Left lung (tissue), 10 donors: ENCODE measurements around the gene CD207. TPM values are rescaled to one million over a fixed set of nuclear protein-coding genes. Genes with fewer than 3 reads are reported as not detected.

Experiments used
- ATAC-seq: fragments of 200-7000 bp; cut with Tn5 transposase; one replicate; pipeline ENCODE4 v1.9.1; 2020; ENCODE audit warnings: moderate library complexity
- DNase-seq, 4 donors: peaks; one replicate each; pipeline ENCODE4 v3.0.0-alpha.2; 2013 to 2020
- H3K27ac ChIP-seq, 2 donors: fragments of 200-600 bp; sonication (generic) in 1 of 2; one replicate each; pipeline versions ENCODE4 v1.5.0 to v1.8.0; 2020 to 2021
- H3K27me3 ChIP-seq, 2 donors: fragments of 200-600 bp; sonication (generic) in 1 of 2; one replicate each; pipeline versions ENCODE4 v1.5.0 to v1.8.0; 2020 to 2021
- H3K36me3 ChIP-seq, 2 donors: fragments of 200-600 bp; sonication (generic) in 1 of 2; one replicate each; pipeline versions ENCODE4 v1.5.0 to v1.8.0; 2020 to 2021
- H3K4me1 ChIP-seq, 2 donors: fragments of 200-600 bp; one replicate each; pipeline ENCODE4 v1.8.0; 2021
- H3K4me3 ChIP-seq, 2 donors: fragments of 200-600 bp; sonication (generic) in 1 of 2; one replicate each; pipeline versions ENCODE4 v1.5.0 to v1.8.0; 2020 to 2021; ENCODE audit warnings: mild to moderate bottlenecking in 1 of 2
- H3K9me3 ChIP-seq, 2 donors: fragments of 200-600 bp; sonication (generic) in 1 of 2; one replicate each; pipeline versions ENCODE4 v1.5.0 to v1.8.0; 2020 to 2021
- CTCF ChIP-seq, 2 donors: fragments of 200-600 bp; sonication (generic) in 1 of 2; IDR thresholded peaks; one replicate each; pipeline versions ENCODE4 v1.5.0 to v1.8.0; 2021; ENCODE audit warnings: antibody characterized with exemption in 2 of 2
- intact Hi-C, 2 donors: fragments of 100-400 bp; cut with DNase I; formaldehyde crosslinking; loops; one replicate each; pipeline versions ENCODE4 v1.11.2 to v1.14.2; 2022
- polyA plus RNA-seq, 6 donors: library from polyadenylated mRNA; unstranded; fragments of 120-200 nt; gene quantifications; one replicate each; pipeline ENCODE4 v1.2.1, GENCODE V29; 2013; ENCODE audit not compliant: insufficient read length in 6 of 6
- total RNA-seq, 2 donors: library from RNA; stranded (reverse); fragmentation: NEBNext Ultra II Directional; extraction: Animal tissue kit (Norgen Biotek cat#: 25700); gene quantifications; one replicate each; pipeline ENCODE4 v1.2.1, GENCODE V29; 2021
- donor health status: DM: no; HTN: yes; CAD: no.
- donor health status: DM: no; HTN: no; CAD: no.

Gene CD207
- total and polyA plus RNA-seq, 8 donors, result 0.07 to 0.73 (median 0.15) TPM; not detected in 4

- DNase-seq (no peak), ATAC-seq (no peak)
- H3K9me3 ChIP-seq, result no peaks in the 10 kb centered on the region
- TF ChIP-seq CTCF (IDR thresholded peaks at IDR 0.05), result no peak
- H3K4me1 ChIP-seq, result no peaks in the 10 kb centered on the region
- intact Hi-C loops, result no loop called here
- peaks cover 0 to 7% of the 10 kb centered on the region in 2 donors for H3K27me3 ChIP-seq
- no peak overlapping the region for H3K4me3 ChIP-seq
- no peaks in the 10 kb centered on the region for H3K36me3 ChIP-seq
- H3K27ac ChIP-seq, result no peak overlapping the region
Observed at GRCh38 chr2:70834881-70835280, 735 bp downstream of the CD207 start.

DNA sequence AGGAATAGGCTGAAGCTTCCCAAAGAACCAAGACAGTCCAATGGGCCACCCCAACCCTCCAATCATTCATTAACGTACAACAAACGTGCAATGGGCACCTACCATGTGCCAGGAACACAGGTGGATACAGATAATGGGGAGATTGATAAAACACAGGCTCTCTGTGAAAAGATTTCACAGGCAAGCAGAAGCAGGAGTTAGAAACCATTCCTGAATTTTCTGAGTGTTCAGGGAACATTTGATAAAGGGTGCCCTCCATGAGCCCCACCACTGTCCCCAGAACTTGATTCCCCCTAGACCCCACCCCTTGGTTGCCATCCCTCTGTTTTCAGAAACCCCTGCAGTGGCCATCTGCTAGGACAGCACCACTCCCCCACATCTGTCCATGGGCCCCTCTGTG, 1.5 kb downstream of the CD207 start:
- DNase-seq, result no peak
- no peak overlapping the region for H3K27ac ChIP-seq
- peaks cover 0 to 7% of the 10 kb centered on the region in 2 donors for H3K27me3 ChIP-seq
- intact Hi-C loops, result no loop called here
- no peaks in the 10 kb centered on the region for H3K4me1 ChIP-seq
- no peak for TF ChIP-seq CTCF (IDR thresholded peaks at IDR 0.05)
- H3K9me3 ChIP-seq, result no peaks in the 10 kb centered on the region
- H3K36me3 ChIP-seq, result no peaks in the 10 kb centered on the region
- ATAC-seq, result no peak
- H3K4me3 ChIP-seq, result no peak overlapping the region

- Histone ChIP-seq H3K9me3 (no peaks in the 10 kb centered on the region), H3K4me3 (no peak overlapping the region), H3K27ac (no peak overlapping the region), H3K4me1 (no peaks in the 10 kb centered on the region), H3K27me3 (peaks cover 0 to 7% of the 10 kb centered on the region in 2 donors), H3K36me3 (no peaks in the 10 kb centered on the region)
- DNase-seq (no peak), ATAC-seq (no peak)
- TF ChIP-seq CTCF (IDR thresholded peaks at IDR 0.05), result no peak
- intact Hi-C loops, result no loop called here
Observed at GRCh38 chr2:70833246-70833645, 2.4 kb downstream of the CD207 start.

DNA sequence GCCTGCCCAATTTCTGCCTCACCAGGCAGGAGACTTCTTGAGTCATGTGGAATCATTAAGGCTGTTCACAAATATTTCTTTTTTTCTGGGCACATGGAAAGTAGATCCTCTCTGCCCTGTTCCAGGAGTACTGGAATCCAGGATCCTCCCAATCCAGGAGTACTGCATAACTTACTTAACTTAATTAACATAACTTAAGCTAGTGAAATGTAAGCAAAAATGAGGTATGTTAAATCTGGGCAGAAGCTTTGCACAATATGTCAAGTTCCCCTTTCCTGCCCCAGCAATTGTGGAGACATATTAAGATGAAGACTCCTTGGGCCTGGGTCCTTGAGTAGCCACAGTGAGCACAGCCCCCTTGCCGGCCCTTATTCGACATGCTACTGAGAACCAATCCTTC, 3.2 kb downstream of the CD207 start:
- Histone ChIP-seq H3K4me1 (peaks cover 0 to 3% of the 10 kb centered on the region in 2 donors), H3K27me3 (peaks cover 0 to 7% of the 10 kb centered on the region in 2 donors), H3K9me3 (no peaks in the 10 kb centered on the region), H3K36me3 (no peaks in the 10 kb centered on the region), H3K27ac (no peak overlapping the region), H3K4me3 (no peak overlapping the region)
- no peak for DNase-seq
- ATAC-seq, result no peak
- no peak for TF ChIP-seq CTCF (IDR thresholded peaks at IDR 0.05)
- intact Hi-C loops, result no loop called here

DNA sequence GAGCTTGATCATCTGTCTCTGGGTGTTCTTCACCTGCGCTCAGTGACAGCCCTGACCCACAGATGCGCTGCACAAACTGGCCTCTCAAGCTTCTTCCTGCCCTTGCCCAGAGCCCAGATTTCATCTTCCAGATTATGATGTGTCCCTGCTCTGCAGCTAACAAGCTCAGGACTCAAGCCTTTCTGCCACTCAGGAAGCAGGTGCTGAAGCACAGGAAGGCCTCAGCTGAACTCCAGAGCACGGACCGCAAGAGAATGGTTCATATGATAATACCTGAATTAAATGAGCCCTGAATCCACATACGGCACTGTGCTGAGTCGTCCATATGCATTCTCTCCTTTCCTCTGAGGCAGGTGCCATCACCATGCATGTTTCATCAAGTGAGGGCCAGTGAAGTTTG, 3.8 kb downstream of the CD207 start:
- ATAC-seq, result no peak

More for the DNA sequence above, 3.8 kb downstream of the CD207 start:
- intact Hi-C loops, result no loop called here
- DNase-seq, result no peak
- H3K4me1 ChIP-seq, result peaks cover 0 to 6% of the 10 kb centered on the region in 2 donors
- H3K27ac ChIP-seq, result no peak overlapping the region
- H3K9me3 ChIP-seq, result no peaks in the 10 kb centered on the region
- no peaks in the 10 kb centered on the region for H3K36me3 ChIP-seq
- TF ChIP-seq CTCF (IDR thresholded peaks at IDR 0.05), result no peak
- peaks cover 0 to 7% of the 10 kb centered on the region in 2 donors for H3K27me3 ChIP-seq
- H3K4me3 ChIP-seq, result no peak overlapping the region
